GM12878 (cell line): ENCODE measurements around the gene IFNL2. TPM values are rescaled to one million over a fixed set of nuclear protein-coding genes. Genes with fewer than 3 reads are reported as not detected.

Experiments
- ATAC-seq: fragments of 200-7000 bp; cut with Tn5 transposase; 3 replicates; pipeline ENCODE4 v1.9.1; 2020; ENCODE audit warnings: mild to moderate bottlenecking, moderate library complexity
- BruUV-seq: library from RNA; stranded (reverse); fragments of 400-500 nt; replicated peaks from 2 replicates; lab custom pipeline; 2021; lab: Mats Ljungman, UMichigan
- CTCF ChIA-PET: fragments of 300-600 bp; sonication (Branson Sonifier 250); formaldehyde crosslinking; extraction: SDS; loops from one replicate; lab custom pipeline; 2021; ENCODE audit warnings: inconsistent platforms; lab: Yijun Ruan, JAX
- POLR2A ChIA-PET: fragments of 350-600 bp; formaldehyde crosslinking; extraction: SDS; loops from one replicate; lab custom pipeline; 2021; ENCODE audit warnings: inconsistent platforms; lab: Charles Lee
- RAD21 ChIA-PET: fragments of 300-600 bp; sonication (Branson Sonifier 250); formaldehyde crosslinking; loops from one replicate; lab custom pipeline; 2023; ENCODE audit warnings: antibody characterized with exemption; ENCODE audit not compliant: unreplicated experiment; lab: Charles Lee
- SMC1A ChIA-PET: fragments of 300-600 bp; sonication (Branson Sonifier 250); formaldehyde crosslinking; loops from one replicate; lab custom pipeline; 2023; ENCODE audit not compliant: unreplicated experiment, uncharacterized antibody; lab: Charles Lee
- DNase-seq: peaks from one replicate; pipeline ENCODE4 v3.0.0-alpha.2; 2011; ENCODE audit warnings: low read depth, low spot score
- FAIRE-seq: peaks from 3 replicates; lab custom pipeline; 2011; peaks lifted over from hg19 to GRCh38; lab: Jason Lieb, UNC
- H2AFZ ChIP-seq: 2 replicates; pipeline ENCODE4 v1.6.0; 2011; ENCODE audit warnings: low read depth, low read length, control low read depth; ENCODE audit not compliant: control insufficient read depth
- H3K27ac ChIP-seq: 2 replicates; pipeline ENCODE4 v1.5.1; 2011; ENCODE audit warnings: control low read depth; ENCODE audit not compliant: control insufficient read depth, insufficient read depth
- H3K27me3 ChIP-seq, 2 experiments: replicated peaks in 1 of 2; 2 replicates each; pipeline versions ENCODE4 v1.6.0 to v1.6.1; 2011; ENCODE audit warnings: low read length in 1 of 2; ENCODE audit not compliant: control insufficient read depth in 2 of 2, insufficient read depth in 2 of 2
- H3K36me3 ChIP-seq, 2 experiments: 2 replicates each; pipeline ENCODE4 v1.5.1; 2011; ENCODE audit warnings: low read length in 1 of 2; ENCODE audit not compliant: control insufficient read depth in 2 of 2, insufficient read depth in 2 of 2
- H3K4me1 ChIP-seq: 2 replicates; pipeline ENCODE4 v1.6.1; 2011; ENCODE audit warnings: mild to moderate bottlenecking, low read length, moderate library complexity, mixed read lengths; ENCODE audit not compliant: control insufficient read depth, insufficient read depth
- H3K4me2 ChIP-seq: 2 replicates; pipeline ENCODE4 v1.6.0; 2011; ENCODE audit warnings: control low read depth; ENCODE audit not compliant: control insufficient read depth, insufficient read depth
- H3K4me3 ChIP-seq: fragments of 200-600 bp; sonication (generic); 2 replicates; pipeline ENCODE4 v1.5.1; 2016
- H3K79me2 ChIP-seq: 2 replicates; pipeline ENCODE4 v1.6.0; 2011; ENCODE audit warnings: low read length; ENCODE audit not compliant: control insufficient read depth, insufficient read depth
- H3K9ac ChIP-seq: 2 replicates; pipeline ENCODE4 v1.8.0; 2011; ENCODE audit warnings: low read length, control low read depth, mixed read lengths; ENCODE audit not compliant: control insufficient read depth, insufficient read depth
- H3K9me3 ChIP-seq: replicated peaks from 3 replicates; pipeline ENCODE4 v1.5.1; 2011; ENCODE audit warnings: mild to moderate bottlenecking, low read length; ENCODE audit not compliant: control insufficient read depth, insufficient read depth
- H4K20me1 ChIP-seq: 2 replicates; pipeline ENCODE4 v1.6.0; 2011; ENCODE audit not compliant: control insufficient read depth, insufficient read depth
- EP300 ChIP-seq, 2 experiments: fragments of 150-350 bp in 1 of 2; IDR thresholded peaks; 2 replicates each; pipeline ENCODE4 v1.6.1; 2011 to 2012; ENCODE audit warnings: low read depth in 2 of 2, low read length in 2 of 2, borderline replicate concordance in 1 of 2, improper control_type of control experiment in 1 of 2, inconsistent platforms in 1 of 2; ENCODE audit not compliant: control insufficient read depth in 1 of 2
- HDGF ChIP-seq: fragments of 450-650 bp; IDR thresholded peaks from 2 replicates; pipeline ENCODE4 v1.6.1; 2016; ENCODE audit warnings: antibody characterized with exemption
- IKZF1 ChIP-seq: fragments of 450-650 bp; conservative IDR thresholded peaks from 2 replicates; pipeline ENCODE4 v1.6.1; 2017; ENCODE audit warnings: antibody characterized with exemption, mild to moderate bottlenecking
- MTA3 ChIP-seq: IDR thresholded peaks from 2 replicates; pipeline ENCODE4 v1.6.1; 2012; ENCODE audit warnings: low read length, inconsistent platforms, borderline replicate concordance
- NR2C2 ChIP-seq: IDR thresholded peaks from 2 replicates; pipeline ENCODE4 v1.6.1; 2011; ENCODE audit warnings: borderline replicate concordance, low read depth; ENCODE audit not compliant: control insufficient read depth, insufficient read length
- PAX8 ChIP-seq: fragments of 450-650 bp; IDR thresholded peaks from 2 replicates; pipeline ENCODE4 v1.6.1; 2017; ENCODE audit warnings: mild to moderate bottlenecking, moderate library complexity
- PML ChIP-seq: IDR thresholded peaks from 2 replicates; pipeline ENCODE4 v1.6.1; 2012; ENCODE audit warnings: low read length, inconsistent platforms
- SMARCA5 ChIP-seq: fragments of 450-650 bp; IDR thresholded peaks from 2 replicates; pipeline ENCODE4 v1.6.1; 2017; ENCODE audit warnings: mild to moderate bottlenecking
- SREBF2 ChIP-seq: IDR thresholded peaks from 2 replicates; pipeline ENCODE4 v1.6.1; 2012; ENCODE audit warnings: mild to moderate bottlenecking, low read length
- TBL1XR1 ChIP-seq: IDR thresholded peaks from 2 replicates; pipeline ENCODE4 v1.6.1; 2012; ENCODE audit warnings: low read depth, low read length, improper control_type of control experiment
- TCF3 ChIP-seq: IDR thresholded peaks from 2 replicates; pipeline ENCODE4 v1.6.1; 2012; ENCODE audit warnings: low read depth, mild to moderate bottlenecking, low read length, borderline replicate concordance; ENCODE audit not compliant: insufficient read depth
- ZBTB11 ChIP-seq: fragments of 450-650 bp; formaldehyde crosslinking; IDR thresholded peaks from 2 replicates; pipeline ENCODE4 v1.5.0; 2022; ENCODE audit warnings: mild to moderate bottlenecking, missing genetic modification characterization
- ZBTB4 ChIP-seq: fragments of 450-650 bp; formaldehyde crosslinking; IDR thresholded peaks from 2 replicates; pipeline ENCODE4 v1.4.0; 2022; ENCODE audit warnings: mild to moderate bottlenecking, moderate library complexity
- WGBS: methylation state at CpG from one replicate; pipeline ENCODE4 v1.1.6; 2016; ENCODE audit warnings: low lambda C conversion rate; ENCODE audit not compliant: insufficient replicate concordance, insufficient coverage; ENCODE audit errors: missing lambda C conversion rate; 5-methylcytosine and 5-hydroxymethylcytosine counted together
- in situ Hi-C: fragments of 300-500 bp; cut with MboI; formaldehyde crosslinking; loops from 9 replicates; pipeline ENCODE4 v1.14.3; 2018; ENCODE audit warnings: mixed read lengths
- intact Hi-C: fragments of 100-400 bp; cut with micrococcal nuclease; formaldehyde crosslinking; loops from one replicate; pipeline ENCODE4 v1.14.2; 2022; ENCODE audit not compliant: unreplicated experiment
- polyA plus RNA-seq, 11 experiments: library from polyadenylated mRNA; depleted of rRNA in 4 of 11; unstranded in 6 of 11; stranded (reverse) in 5 of 11; fragments of >200 nt; fragmentation: Nextera tagmentation in 4 of 11; fragmentation: Illumina TruSeq in 1 of 11; extraction: Ambion mirVana in 4 of 11; extraction: Trizol in 1 of 11; gene quantifications; 1 replicate in 1 of 11; 2 replicates in 10 of 11; pipeline versions ENCODE4 v1.2.1 to v1.2.3, GENCODE V29; 2011 to 2016; ENCODE audit warnings: inconsistent platforms in 2 of 11, missing spikeins in 2 of 11, low read depth in 1 of 11
- total RNA-seq, 4 experiments: library from RNA; depleted of rRNA in 3 of 4; stranded (reverse); fragments of >200 nt in 3 of 4; fragmentation: Illumina TruSeq in 1 of 4; extraction: Trizol in 1 of 4; gene quantifications; 2 replicates each; pipeline versions ENCODE4 v1.2.1 to v1.2.3, GENCODE V29; 2013 to 2021

The IFNL2 gene
- total and polyA plus RNA-seq, 10 of the 15 experiments (the other 5 are each of a cell fraction or from before 2014, with no cell fraction given), result 0.24 TPM; not detected in 9

GRCh38 chr19:39307822-39308530 lies 39.8 kb downstream of the IFNL2 start:
- Histone ChIP-seq H4K20me1 (0 out of 2 replicates have a peak, but pooled peaks cover 2% of the 10 kb centered on the region), H3K4me3 (no peak overlapping the region), H3K9ac (no peak overlapping the region), H3K79me2 (no peaks in the 10 kb centered on the region), H2AFZ (no peak overlapping the region), H3K27me3 (peaks cover 0 to 2% of the 10 kb centered on the region in 2 experiments; a peak in 1 of 4 replicates), H3K27ac (no peak overlapping the region), H3K9me3 (no peaks in the 10 kb centered on the region), H3K4me1 (no peaks in the 10 kb centered on the region), H3K36me3 (no peaks in the 10 kb centered on the region), H3K4me2 (no peak overlapping the region)
- FAIRE-seq (no peak), DNase-seq (no peak), ATAC-seq (no peak)
- TF ChIP-seq HDGF (no peak), SMARCA5 (no peak), PML (no peak), EP300 (IDR thresholded peaks at IDR 0.05; ENCODE audit: borderline replicate concordance in 1 of 2, control insufficient read depth in 1 of 2, low read depth in 2 of 2, low read length in 2 of 2) (no peak), SREBF2 (no peak), IKZF1 (no peak), NR2C2 (no peak), MTA3 (no peak), ZBTB11 (CRISPR knock-in tag) (no peak), PAX8 (no peak), ZBTB4 (CRISPR knock-in tag) (no peak), TCF3 (no peak), TBL1XR1 (no peak)
- in situ Hi-C loops, result no loop called here
- intact Hi-C loops, result no loop called here
- BruUV-seq, result no TSS peak
- RAD21 ChIA-PET, result no interaction called here
- POLR2A ChIA-PET, result no interaction called here
- SMC1A ChIA-PET, result no interaction called here
- WGBS, result 95% methylated on average over 59 of the region's 82 CpGs
- CTCF ChIA-PET, result no interaction called here
